ENCODE data around the gene FMR1. TPM values are rescaled to one million over a fixed set of nuclear protein-coding genes. Genes with fewer than 3 reads are reported as not detected.

FMR1 gene
- 51.5 and 53.6 TPM in 2 replicates for total RNA-seq
- 35.1 and 40.5 TPM in 2 replicates for polyA plus RNA-seq

DNA sequence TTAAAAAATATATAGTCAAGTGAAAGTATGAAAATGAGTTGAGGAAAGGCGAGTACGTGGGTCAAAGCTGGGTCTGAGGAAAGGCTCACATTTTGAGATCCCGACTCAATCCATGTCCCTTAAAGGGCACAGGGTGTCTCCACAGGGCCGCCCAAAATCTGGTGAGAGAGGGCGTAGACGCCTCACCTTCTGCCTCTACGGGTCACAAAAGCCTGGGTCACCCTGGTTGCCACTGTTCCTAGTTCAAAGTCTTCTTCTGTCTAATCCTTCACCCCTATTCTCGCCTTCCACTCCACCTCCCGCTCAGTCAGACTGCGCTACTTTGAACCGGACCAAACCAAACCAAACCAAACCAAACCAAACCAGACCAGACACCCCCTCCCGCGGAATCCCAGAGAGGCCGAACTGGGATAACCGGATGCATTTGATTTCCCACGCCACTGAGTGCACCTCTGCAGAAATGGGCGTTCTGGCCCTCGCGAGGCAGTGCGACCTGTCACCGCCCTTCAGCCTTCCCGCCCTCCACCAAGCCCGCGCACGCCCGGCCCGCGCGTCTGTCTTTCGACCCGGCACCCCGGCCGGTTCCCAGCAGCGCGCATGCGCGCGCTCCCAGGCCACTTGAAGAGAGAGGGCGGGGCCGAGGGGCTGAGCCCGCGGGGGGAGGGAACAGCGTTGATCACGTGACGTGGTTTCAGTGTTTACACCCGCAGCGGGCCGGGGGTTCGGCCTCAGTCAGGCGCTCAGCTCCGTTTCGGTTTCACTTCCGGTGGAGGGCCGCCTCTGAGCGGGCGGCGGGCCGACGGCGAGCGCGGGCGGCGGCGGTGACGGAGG, at the start of gene FMR1:
TSS of gene FMR1 (plus strand) at position 728 of the 831 bp plus-strand sequence. CDS start 261 bp downstream, outside the sequence.
- H4K20me1 ChIP-seq (ENCODE audit: insufficient read depth, poor library complexity, severe bottlenecking): peaks cover 14% of the 10 kb centered on the region
- H3K9me3 ChIP-seq (ENCODE audit: low read depth): no peaks in the 10 kb centered on the region
- H3K36me3 ChIP-seq (replicated peaks; ENCODE audit: insufficient read depth, low read depth): no peaks in the 10 kb centered on the region
- no peaks in the 10 kb centered on the region for H3K4me1 ChIP-seq (ENCODE audit: insufficient read depth)
- DNase-seq (ENCODE audit: low spot score): peak; percentile 97
- TF ChIP-seq EZH2 (IDR thresholded peaks at IDR 0.05; ENCODE audit: borderline replicate concordance) (no peak), EZH2phosphoT487 (IDR thresholded peaks at IDR 0.05; ENCODE audit: low read depth, severe bottlenecking, unreplicated experiment) (no peak)
- TF ChIP-seq, protein P1, sequence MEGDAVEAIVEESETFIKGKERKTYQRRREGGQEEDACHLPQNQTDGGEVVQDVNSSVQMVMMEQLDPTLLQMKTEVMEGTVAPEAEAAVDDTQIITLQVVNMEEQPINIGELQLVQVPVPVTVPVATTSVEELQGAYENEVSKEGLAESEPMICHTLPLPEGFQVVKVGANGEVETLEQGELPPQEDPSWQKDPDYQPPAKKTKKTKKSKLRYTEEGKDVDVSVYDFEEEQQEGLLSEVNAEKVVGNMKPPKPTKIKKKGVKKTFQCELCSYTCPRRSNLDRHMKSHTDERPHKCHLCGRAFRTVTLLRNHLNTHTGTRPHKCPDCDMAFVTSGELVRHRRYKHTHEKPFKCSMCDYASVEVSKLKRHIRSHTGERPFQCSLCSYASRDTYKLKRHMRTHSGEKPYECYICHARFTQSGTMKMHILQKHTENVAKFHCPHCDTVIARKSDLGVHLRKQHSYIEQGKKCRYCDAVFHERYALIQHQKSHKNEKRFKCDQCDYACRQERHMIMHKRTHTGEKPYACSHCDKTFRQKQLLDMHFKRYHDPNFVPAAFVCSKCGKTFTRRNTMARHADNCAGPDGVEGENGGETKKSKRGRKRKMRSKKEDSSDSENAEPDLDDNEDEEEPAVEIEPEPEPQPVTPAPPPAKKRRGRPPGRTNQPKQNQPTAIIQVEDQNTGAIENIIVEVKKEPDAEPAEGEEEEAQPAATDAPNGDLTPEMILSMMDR (IDR thresholded peaks at IDR 0.05; ENCODE audit: poor library complexity): no peak
- peak within 1 kb of the TSS; percentile 34 for H2AFZ ChIP-seq
- peak within 1 kb of the TSS; percentile 73 for H3K4me3 ChIP-seq
- no peaks in the 10 kb centered on the region for H3K27me3 ChIP-seq
- peak within 1 kb of the TSS; percentile 98 for H3K27ac ChIP-seq
- H3K9me2 ChIP-seq (replicated peaks; ENCODE audit: insufficient read depth): no peaks in the 10 kb centered on the region
- H3K4me2 ChIP-seq: peak within 1 kb of the TSS; percentile 76
- 58% methylated on average over 38 of the region's 66 CpGs for WGBS (ENCODE audit: low lambda C conversion rate, missing lambda C conversion rate)
- H3K79me2 ChIP-seq: peaks cover 41% of the 10 kb centered on the region

DNA sequence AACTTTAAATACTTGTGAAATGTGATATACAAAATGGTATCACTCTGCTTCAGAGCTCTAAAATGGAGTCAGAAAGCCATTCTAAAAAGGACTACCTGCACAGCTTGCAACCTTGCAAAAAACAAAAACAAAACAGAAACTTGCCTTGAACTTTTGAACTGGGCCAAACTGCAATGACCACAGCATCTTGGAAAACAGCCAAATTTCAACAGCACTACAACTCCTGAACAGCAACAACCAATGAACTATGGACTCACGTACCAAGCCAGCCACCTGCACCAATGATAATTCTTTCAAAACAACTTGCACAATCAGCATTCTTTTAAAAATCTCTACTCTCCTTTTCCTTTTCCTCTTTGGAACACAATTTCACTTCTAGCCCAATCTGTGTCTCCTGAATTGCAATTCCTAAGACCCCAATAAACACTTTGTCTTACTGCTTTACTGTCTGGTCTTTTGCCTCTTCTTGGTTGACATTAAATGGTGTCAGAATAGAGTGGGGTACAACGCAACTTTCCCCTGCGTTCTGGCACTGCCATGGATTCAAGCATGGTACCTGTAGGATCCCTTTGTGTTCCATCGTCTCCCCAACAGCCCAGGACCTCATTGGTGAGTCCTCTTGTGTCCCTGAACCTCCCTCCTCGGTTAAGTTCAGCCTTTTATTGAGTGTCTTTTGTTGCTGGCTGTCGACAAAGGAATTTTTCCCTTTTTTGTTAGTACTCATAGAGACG, 35.7 kb upstream of the FMR1 start:
- Histone ChIP-seq H3K36me3 (replicated peaks; ENCODE audit: insufficient read depth, low read depth) (no peaks in the 10 kb centered on the region), H3K4me1 (ENCODE audit: insufficient read depth) (no peaks in the 10 kb centered on the region), H3K27ac (peak overlapping the region; percentile 36), H2AFZ (no peak overlapping the region), H3K4me2 (no peak overlapping the region), H4K20me1 (ENCODE audit: insufficient read depth, poor library complexity, severe bottlenecking) (no peaks in the 10 kb centered on the region), H3K27me3 (no peaks in the 10 kb centered on the region), H3K9me2 (replicated peaks; ENCODE audit: insufficient read depth) (no peaks in the 10 kb centered on the region), H3K9me3 (ENCODE audit: low read depth) (no peaks in the 10 kb centered on the region), H3K4me3 (no peak overlapping the region), H3K79me2 (no peaks in the 10 kb centered on the region)
- TF ChIP-seq, protein P1 (IDR thresholded peaks at IDR 0.05; ENCODE audit: poor library complexity): no peak
- no peak for TF ChIP-seq EZH2 (IDR thresholded peaks at IDR 0.05; ENCODE audit: borderline replicate concordance)
- TF ChIP-seq EZH2phosphoT487 (IDR thresholded peaks at IDR 0.05; ENCODE audit: low read depth, severe bottlenecking, unreplicated experiment): no peak
- DNase-seq (ENCODE audit: low spot score): peak; percentile 51
- 62% methylated on average over 7 of the region's 7 CpGs for whole genome bisulfite sequencing (ENCODE audit: low lambda C conversion rate, missing lambda C conversion rate)

DNA sequence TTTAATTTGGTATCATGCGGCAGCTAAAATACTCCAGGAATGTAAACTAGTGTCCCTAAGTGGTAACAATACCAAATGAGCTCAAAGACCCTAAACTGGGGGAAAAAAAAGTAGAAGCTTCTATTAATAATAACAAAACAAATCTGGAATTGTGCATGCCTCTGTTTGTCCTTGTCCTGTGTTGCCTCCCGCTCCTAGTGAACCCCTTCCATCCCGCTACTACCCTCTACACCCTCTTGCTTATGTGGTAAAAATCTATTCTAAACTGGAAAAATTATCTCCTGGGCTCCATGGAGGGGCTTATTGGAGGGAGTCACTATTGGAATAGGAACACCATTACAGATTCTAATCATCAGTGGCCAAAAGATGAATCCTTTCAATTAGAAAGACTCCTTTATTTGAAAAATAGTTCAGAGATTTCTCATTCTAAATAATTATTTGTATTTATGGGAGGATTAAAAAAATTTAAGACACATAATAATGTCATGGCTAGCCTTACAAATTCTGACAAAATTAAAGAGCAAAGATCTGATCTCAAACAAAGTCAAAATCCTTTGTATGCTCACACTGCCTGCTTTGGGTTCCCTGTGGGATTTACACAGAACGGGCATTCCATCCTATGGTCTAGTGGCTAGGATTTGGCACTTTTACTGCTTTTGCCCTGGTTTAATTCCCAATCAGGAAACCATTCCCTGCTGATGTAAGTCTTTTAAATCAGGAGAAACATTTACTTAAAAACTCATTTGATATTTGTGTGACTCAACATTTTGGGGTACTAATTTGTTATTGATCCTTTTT, 34.7 kb upstream of the FMR1 start:
- H2AFZ ChIP-seq: no peak overlapping the region
- no peak for DNase-seq (ENCODE audit: low spot score)
- 82% methylated on average over 4 of the region's 4 CpGs for WGBS (ENCODE audit: low lambda C conversion rate, missing lambda C conversion rate)

More for the DNA sequence above, 34.7 kb upstream of the FMR1 start:
- no peaks in the 10 kb centered on the region for H3K9me2 ChIP-seq (replicated peaks; ENCODE audit: insufficient read depth)
- no peaks in the 10 kb centered on the region for H3K9me3 ChIP-seq (ENCODE audit: low read depth)
- no peak overlapping the region for H3K27ac ChIP-seq
- H3K27me3 ChIP-seq: no peaks in the 10 kb centered on the region
- no peaks in the 10 kb centered on the region for H3K4me1 ChIP-seq (ENCODE audit: insufficient read depth)
- no peaks in the 10 kb centered on the region for H4K20me1 ChIP-seq (ENCODE audit: insufficient read depth, poor library complexity, severe bottlenecking)
- H3K4me2 ChIP-seq: no peak overlapping the region
- no peaks in the 10 kb centered on the region for H3K36me3 ChIP-seq (replicated peaks; ENCODE audit: insufficient read depth, low read depth)
- TF ChIP-seq EZH2 (IDR thresholded peaks at IDR 0.05; ENCODE audit: borderline replicate concordance): no peak
- TF ChIP-seq, protein P1 (IDR thresholded peaks at IDR 0.05; ENCODE audit: poor library complexity): no peak
- TF ChIP-seq EZH2phosphoT487 (IDR thresholded peaks at IDR 0.05; ENCODE audit: low read depth, severe bottlenecking, unreplicated experiment): no peak
- no peaks in the 10 kb centered on the region for H3K79me2 ChIP-seq
- no peak overlapping the region for H3K4me3 ChIP-seq
